Activated naive CD4-positive, alpha-beta T cell treated with anti-CD3 and anti-CD28 coated beads for 36 hours (primary cell): ENCODE measurements around the gene MAPK11. TPM values are rescaled to one million over a fixed set of nuclear protein-coding genes. Genes with fewer than 3 reads are reported as not detected.
"Not testable (repeated sequence)": the region's sequence is repeated elsewhere in the genome, so short reads cannot be mapped to it uniquely, and the experiment has no call there.

Experiments used
- CTCF ChIA-PET: fragments of 350-600 bp; sonication (Branson Sonifier 250); formaldehyde crosslinking; loops from one replicate; lab custom pipeline; 2021; ENCODE audit warnings: antibody characterized with exemption; lab: Charles Lee
- DNase-seq: peaks from one replicate; pipeline ENCODE4 v3.0.0-alpha.2; 2020
- H3K27ac Mint-ChIP-seq: one replicate; pipeline ENCODE4 v1.8.0; 2021; ENCODE audit warnings: mild to moderate bottlenecking, mixed read lengths
- H3K27me3 Mint-ChIP-seq: one replicate; pipeline ENCODE4 v1.8.0; 2021; ENCODE audit warnings: low read depth, mixed read lengths
- H3K36me3 Mint-ChIP-seq: one replicate; pipeline ENCODE4 v1.8.0; 2021; ENCODE audit warnings: low read depth, mixed read lengths
- H3K4me1 Mint-ChIP-seq: one replicate; pipeline ENCODE4 v1.8.0; 2021; ENCODE audit warnings: low read depth, mixed read lengths
- H3K4me3 Mint-ChIP-seq: one replicate; pipeline ENCODE4 v1.8.0; 2021; ENCODE audit warnings: mild to moderate bottlenecking, moderate library complexity, mixed read lengths
- H3K9me3 Mint-ChIP-seq: one replicate; pipeline ENCODE4 v1.8.0; 2021; ENCODE audit warnings: mixed read lengths
- intact Hi-C: fragments of 100-400 bp; cut with micrococcal nuclease; formaldehyde crosslinking; loops from one replicate; pipeline ENCODE4 v1.15.1; 2023
- total RNA-seq, 2 experiments: library from RNA; stranded (reverse); gene quantifications; one replicate each; pipeline ENCODE4 v1.2.3, GENCODE V29; 2021

MAPK11 gene
- total RNA-seq, 2 experiments from 2014 or later = 17.5 to 17.9 TPM

DNA sequence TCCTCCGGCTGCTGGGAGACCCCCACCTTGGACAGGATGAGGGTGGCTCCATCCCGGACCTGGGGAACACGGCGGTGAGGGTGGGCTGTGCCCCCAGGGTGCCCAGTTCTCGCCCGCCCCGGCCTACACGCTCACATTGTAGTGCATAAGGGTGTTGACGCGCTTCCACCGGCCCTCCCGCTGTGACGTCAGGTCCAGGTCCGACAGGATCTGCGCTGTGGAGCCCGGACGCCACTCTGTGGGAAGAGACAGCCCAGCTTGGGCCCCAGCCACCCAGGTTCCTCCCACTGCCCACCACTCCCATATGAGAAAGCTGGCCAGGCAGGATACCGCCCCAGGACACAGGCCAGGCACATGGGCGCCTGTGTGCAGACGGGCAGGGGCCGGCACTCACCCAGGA lies 8.3 kb upstream of the MAPK11 start:
- no peaks in the 10 kb centered on the region for H3K27me3 Mint-ChIP-seq
- H3K4me1 Mint-ChIP-seq = no peaks in the 10 kb centered on the region
- H3K4me3 Mint-ChIP-seq = no peak overlapping the region
- DNase-seq = no peak
- no peaks in the 10 kb centered on the region for H3K9me3 Mint-ChIP-seq
- intact Hi-C loops = no loop called here
- no peak overlapping the region for H3K27ac Mint-ChIP-seq
- H3K36me3 Mint-ChIP-seq = no peaks in the 10 kb centered on the region
- CTCF ChIA-PET = no interaction called here

DNA sequence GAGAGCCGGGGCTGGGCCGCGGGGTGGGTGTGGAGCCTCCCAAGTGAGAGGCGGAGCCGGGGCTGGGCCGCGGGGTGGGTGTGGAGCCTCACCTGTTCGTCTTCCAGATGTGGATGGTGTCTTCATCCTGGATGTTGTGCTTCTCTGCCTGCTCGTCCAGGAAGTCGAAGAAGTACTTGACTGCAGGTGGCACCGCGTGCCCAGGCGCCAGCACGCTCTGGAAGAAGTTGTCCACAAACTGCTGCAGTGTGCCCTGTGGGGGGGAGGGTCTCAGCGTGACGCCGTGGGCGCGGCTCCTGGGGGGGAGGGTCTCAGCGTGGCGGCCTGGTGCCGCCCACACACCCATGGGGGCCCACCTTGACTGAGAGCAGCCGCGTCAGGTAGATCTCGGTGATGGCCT lies 7.6 kb upstream of the MAPK11 start:
- Mint-ChIP-seq H3K27me3 (no peaks in the 10 kb centered on the region), H3K4me1 (no peaks in the 10 kb centered on the region), H3K36me3 (no peaks in the 10 kb centered on the region), H3K4me3 (no peak overlapping the region), H3K9me3 (no peaks in the 10 kb centered on the region), H3K27ac (no peak overlapping the region)
- CTCF ChIA-PET = interaction anchor here (3.3 kb wide), 1 partner anchor 64 kb away, joined by 25 read pairs; no protein-coding TSS in a partner anchor
- no peak for DNase-seq
- intact Hi-C loops = no loop called here

DNA sequence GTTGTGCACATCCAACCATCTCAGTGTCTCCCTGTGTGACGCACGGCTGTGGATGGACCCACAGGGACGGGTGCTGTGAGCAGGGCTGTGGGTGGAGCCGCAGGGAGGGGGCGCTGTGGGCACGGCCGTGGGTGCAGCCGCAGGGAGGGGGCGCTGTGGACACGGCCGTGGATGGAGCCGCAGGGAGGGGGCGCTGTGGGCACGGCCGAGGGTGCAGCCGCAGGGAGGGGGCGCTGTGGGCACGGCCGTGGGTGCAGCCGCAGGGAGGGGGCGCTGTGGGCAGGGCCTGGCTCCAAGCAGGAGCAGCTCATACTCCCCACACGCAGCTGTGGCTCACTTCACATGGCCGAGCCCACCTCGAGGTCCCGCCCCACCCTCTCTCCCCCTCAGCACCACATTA lies 6.0 kb upstream of the MAPK11 start:
- Mint-ChIP-seq H3K4me1 (no peaks in the 10 kb centered on the region), H3K4me3 (no peak overlapping the region), H3K9me3 (no peaks in the 10 kb centered on the region), H3K27ac (no peak overlapping the region), H3K36me3 (no peaks in the 10 kb centered on the region), H3K27me3 (no peaks in the 10 kb centered on the region)
- peak; percentile 70 for DNase-seq
- intact Hi-C loops = loop anchor here (1.0 kb wide), 2 partner anchors 51 to 66 kb away; partner anchors contain the start of gene DENND6B
- CTCF ChIA-PET = interaction anchor here (0.5 to 3.3 kb wide), 14 partner anchors 9 to 149 kb away, joined by 3 to 31 read pairs (median 4); partner anchors contain the start of genes DENND6B and PLXNB2

DNA sequence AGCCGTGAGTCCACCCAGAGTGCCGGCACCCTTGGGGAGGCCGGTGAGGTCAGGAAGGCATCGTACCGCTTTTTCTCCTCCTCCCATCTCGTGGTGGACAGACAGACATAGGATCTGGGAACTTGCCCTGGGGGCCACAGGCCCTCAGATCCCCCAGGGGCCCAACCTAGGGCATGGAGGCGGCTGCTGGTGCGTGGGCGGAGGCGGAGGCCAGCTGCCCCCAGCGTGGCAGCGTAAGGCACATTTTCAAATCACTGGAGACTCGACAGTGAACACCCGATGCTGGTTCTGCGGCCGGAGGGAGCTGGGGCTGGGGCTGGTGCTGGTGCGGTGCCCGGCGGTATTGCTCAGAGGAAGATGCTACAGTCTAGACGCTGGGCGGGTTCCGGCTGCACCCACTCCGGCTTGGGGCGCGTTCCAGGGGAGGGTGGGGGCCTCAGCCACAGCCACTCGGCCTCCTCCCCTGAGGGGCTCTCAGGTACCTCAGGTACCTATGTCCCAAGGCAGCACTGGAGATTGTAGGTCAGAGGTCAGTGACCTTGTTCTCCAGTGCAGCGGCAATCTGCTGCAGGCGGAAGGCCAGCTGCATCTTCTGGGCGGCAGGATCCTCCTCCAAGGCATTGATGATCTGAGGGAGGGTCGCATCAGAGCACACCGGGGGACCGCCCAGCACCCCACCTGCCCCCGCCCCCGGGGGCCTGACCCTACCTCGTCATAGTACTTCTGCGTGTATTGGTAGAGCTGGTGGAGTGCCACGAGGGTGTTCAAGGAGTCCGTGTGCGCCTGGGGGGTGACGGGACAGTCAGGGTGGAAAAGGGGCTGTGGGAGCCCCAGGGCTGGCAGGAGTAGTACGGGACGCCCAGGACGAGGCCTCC lies 5.2 kb upstream of the MAPK11 start:
- CTCF ChIA-PET = interaction anchor here (1.0 to 3.3 kb wide), 6 partner anchors 9 to 223 kb away, joined by 3 to 31 read pairs (median 4); partner anchors contain the start of gene DENND6B
- no peak for DNase-seq
- Mint-ChIP-seq H3K27me3 (no peaks in the 10 kb centered on the region), H3K4me3 (no peak overlapping the region), H3K4me1 (peaks cover 3% of the 10 kb centered on the region), H3K9me3 (no peaks in the 10 kb centered on the region), H3K27ac (no peak overlapping the region), H3K36me3 (no peaks in the 10 kb centered on the region)
- intact Hi-C loops = loop anchor here (1.0 kb wide), 2 partner anchors 52 to 67 kb away; partner anchors contain the start of gene DENND6B

DNA sequence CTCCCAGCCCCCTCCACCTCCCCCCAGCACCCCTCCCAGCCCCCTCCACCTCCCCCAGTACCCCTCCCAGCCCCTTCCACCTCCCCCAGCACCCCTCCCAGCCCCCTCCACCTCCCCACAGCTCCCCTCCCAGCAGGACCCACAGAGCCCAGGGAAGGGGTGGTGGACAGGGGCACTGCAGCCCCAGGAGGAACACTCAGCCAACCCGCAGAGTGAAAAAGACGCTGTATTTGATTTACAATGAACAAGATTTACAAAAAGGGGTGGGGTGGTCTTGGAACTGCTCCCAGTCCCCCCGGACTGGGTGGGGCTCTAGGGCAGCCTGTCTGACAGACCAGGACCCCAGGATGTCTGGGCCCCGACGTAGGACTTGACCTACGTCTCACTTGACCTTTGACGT lies 4.6 kb upstream of the MAPK11 start:
- intact Hi-C loops = loop anchor here (5.0 kb wide), 1 partner anchor 38 kb away; no protein-coding TSS in a partner anchor
- no peaks in the 10 kb centered on the region for H3K36me3 Mint-ChIP-seq
- CTCF ChIA-PET = interaction anchor here (1.2 to 3.3 kb wide), 3 partner anchors 55 to 223 kb away, joined by 3 to 25 read pairs (median 4); no protein-coding TSS in a partner anchor

DNA sequence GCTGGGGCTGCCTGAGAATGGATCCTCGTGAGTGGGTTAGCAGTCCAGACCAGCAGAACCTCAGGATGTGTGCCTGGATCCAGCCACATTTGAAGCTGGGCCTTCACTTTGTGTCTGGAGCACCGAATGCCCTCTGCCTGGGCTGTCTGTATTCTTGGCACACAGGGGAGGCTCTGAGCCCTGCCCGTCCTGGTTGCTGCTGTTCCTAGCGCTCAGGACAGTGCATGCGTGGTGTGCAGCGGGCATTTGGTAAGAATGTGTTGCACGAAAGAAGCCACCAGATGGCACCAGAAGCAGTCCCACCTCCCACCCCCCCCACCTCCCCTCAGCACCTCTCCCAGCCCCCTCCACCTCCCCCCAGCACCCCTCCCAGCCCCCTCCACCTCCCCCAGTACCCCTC lies 4.1 kb upstream of the MAPK11 start:
- CTCF ChIA-PET = interaction anchor here (0.6 to 1.7 kb wide), 3 partner anchors 55 to 224 kb away, joined by 3 to 4 read pairs (median 4); no protein-coding TSS in a partner anchor
- Mint-ChIP-seq H3K4me3 (no peak overlapping the region), H3K4me1 (peaks cover 5% of the 10 kb centered on the region), H3K9me3 (no peaks in the 10 kb centered on the region), H3K27ac (no peak overlapping the region), H3K36me3 (no peaks in the 10 kb centered on the region), H3K27me3 (no peaks in the 10 kb centered on the region)
- intact Hi-C loops = loop anchor here (5.0 kb wide), 1 partner anchor 38 kb away; no protein-coding TSS in a partner anchor
- peak; percentile 60 for DNase-seq

More for the DNA sequence above, 4.6 kb upstream of the MAPK11 start:
- no peak for DNase-seq
- Mint-ChIP-seq H3K27me3 (no peaks in the 10 kb centered on the region), H3K4me1 (peaks cover 3% of the 10 kb centered on the region), H3K4me3 (no peak overlapping the region), H3K9me3 (no peaks in the 10 kb centered on the region), H3K27ac (no peak overlapping the region)

DNA sequence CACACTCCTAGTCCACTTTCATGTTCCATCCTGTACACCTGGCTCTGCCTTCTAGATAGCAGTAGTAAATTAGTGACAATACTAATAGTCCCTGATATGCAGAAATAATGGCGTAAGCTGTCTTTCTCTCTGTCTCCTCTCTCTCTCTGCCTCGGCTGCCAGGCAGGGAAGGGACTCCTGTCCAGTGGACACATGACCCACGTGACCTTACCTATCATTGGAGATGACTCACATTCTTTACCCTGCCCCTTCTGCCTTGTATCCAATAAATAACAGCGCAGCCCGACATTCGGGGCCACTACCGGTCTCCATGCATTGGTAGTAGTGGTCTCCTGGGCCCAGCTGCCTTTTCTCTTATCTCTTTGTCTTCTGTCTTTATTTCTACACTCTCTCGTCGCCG lies 3.6 kb upstream of the MAPK11 start:
- H3K4me3 Mint-ChIP-seq = not testable (repeated sequence)
- intact Hi-C loops = loop anchor here (5.0 kb wide), 1 partner anchor 39 kb away; no protein-coding TSS in a partner anchor

DNA sequence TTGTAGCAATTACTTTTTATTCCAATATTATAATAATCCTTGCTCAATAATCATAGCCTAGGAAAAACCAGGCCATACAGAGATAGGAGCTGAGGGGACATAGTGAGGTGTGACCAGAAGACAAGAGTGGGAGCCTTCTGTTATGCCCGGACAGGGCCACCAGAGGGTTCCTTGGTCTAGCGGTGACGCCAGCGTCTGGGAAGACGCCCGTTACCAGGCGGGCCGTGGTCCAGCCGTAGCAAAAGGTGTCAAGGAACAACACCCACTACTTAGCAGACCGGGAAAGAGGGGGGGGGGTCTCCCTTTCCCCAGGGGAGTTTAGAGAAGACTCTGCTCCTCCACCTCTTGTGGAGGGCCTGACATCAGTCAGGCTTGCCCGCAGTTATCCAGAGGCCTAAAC lies 3.2 kb upstream of the MAPK11 start:
- H3K9me3 Mint-ChIP-seq, H3K27ac Mint-ChIP-seq, H3K4me3 Mint-ChIP-seq, DNase-seq, H3K27me3 Mint-ChIP-seq, H3K36me3 Mint-ChIP-seq: not testable (repeated sequence)
- intact Hi-C loops = loop anchor here (5.0 kb wide), 1 partner anchor 39 kb away; no protein-coding TSS in a partner anchor
- CTCF ChIA-PET = interaction anchor here (1.1 to 1.5 kb wide), 4 partner anchors 18 to 69 kb away, joined by 3 to 7 read pairs (median 4); no protein-coding TSS in a partner anchor
- H3K4me1 Mint-ChIP-seq = peaks cover 10% of the 10 kb centered on the region

More for the DNA sequence above, 3.6 kb upstream of the MAPK11 start:
- not testable (repeated sequence) for H3K9me3 Mint-ChIP-seq, H3K36me3 Mint-ChIP-seq, H3K27me3 Mint-ChIP-seq, DNase-seq, H3K4me1 Mint-ChIP-seq, H3K27ac Mint-ChIP-seq
- CTCF ChIA-PET = interaction anchor here (0.6 to 1.2 kb wide), 3 partner anchors 48 to 74 kb away, joined by 3 to 4 read pairs (median 3); no protein-coding TSS in a partner anchor

DNA sequence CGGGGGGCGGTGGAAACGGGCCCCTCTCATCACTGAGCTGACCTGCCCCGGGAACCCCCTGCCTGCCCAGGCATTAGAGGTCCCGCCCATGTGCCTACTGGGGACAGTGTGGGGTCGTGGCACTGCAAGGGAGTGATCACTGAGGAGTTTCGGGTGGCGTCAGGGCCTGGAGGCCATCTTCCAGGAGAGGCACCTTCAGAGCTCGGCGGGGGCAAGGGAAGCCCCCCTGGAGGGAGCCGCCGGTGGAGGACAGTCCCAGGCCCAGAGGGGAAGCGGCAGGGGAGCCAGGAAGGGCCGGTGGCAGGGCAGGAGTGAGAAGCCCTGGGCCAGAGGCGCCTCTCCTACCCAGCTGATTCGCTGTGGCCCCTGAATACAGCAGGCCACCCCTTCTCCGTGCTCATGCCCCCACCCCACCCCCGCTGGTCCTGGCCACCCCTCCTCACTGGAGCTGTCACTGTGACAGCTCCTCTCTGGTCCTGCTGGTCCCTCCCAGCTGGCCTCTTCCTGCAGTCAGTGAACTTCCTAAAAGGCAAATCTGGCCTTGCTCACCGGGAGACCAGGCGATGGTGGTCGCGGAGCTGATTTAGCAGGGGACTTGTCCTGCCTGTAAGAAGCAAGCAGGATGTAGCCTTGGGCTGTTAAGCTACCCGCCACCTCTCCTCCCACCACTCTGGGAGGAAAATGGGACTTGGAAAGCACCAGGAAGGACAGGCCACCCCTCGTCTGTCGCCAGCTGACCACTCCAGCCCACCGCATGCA lies 2.0 kb upstream of the MAPK11 start:
- Mint-ChIP-seq H3K36me3 (no peaks in the 10 kb centered on the region), H3K27ac (no peak overlapping the region), H3K4me1 (peaks cover 13% of the 10 kb centered on the region), H3K4me3 (no peak overlapping the region), H3K9me3 (no peaks in the 10 kb centered on the region), H3K27me3 (no peaks in the 10 kb centered on the region)
- intact Hi-C loops = loop anchor here (5.0 kb wide), 1 partner anchor 40 kb away; no protein-coding TSS in a partner anchor
- CTCF ChIA-PET = interaction anchor here (0.9 to 1.5 kb wide), 7 partner anchors 19 to 70 kb away, joined by 3 to 7 read pairs (median 4); partner anchors contain the start of genes DENND6B and HDAC10
- DNase-seq = no peak

DNA sequence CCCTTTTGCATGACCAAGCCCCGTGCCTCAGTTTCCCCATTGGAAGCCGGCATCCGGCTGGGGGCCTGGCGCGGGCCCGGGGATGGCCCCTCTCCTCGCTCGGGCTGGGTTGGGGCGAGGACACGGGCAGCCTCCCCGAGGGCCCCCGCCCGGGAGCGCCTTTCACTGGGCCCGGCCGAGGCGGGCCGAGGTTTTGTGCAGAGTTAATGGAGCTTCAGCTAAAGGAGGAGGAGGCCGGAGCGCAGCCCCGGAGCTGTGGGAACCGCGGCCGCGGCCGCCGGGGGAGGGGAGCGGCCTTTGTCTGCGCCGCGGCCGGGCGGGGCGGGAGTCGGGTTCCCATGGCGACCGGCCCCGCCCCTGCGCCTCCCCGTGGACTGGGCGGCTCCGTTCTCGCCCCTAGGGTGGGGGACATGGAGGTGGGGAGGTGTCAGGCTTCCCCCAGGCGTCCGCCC lies 1.4 kb upstream of the MAPK11 start:
- Mint-ChIP-seq H3K9me3 (no peaks in the 10 kb centered on the region), H3K27me3 (no peaks in the 10 kb centered on the region), H3K27ac (no peak overlapping the region), H3K4me3 (no peak overlapping the region), H3K4me1 (peaks cover 13% of the 10 kb centered on the region), H3K36me3 (no peaks in the 10 kb centered on the region)
- intact Hi-C loops = loop anchor here (2.0 to 5.0 kb wide), 3 partner anchors 41 to 349 kb away; no protein-coding TSS in a partner anchor
- CTCF ChIA-PET = interaction anchor here (0.9 to 1.5 kb wide), 3 partner anchors 20 to 56 kb away, joined by 3 to 5 read pairs (median 3); partner anchors contain the start of gene HDAC10
- peak; percentile 53 for DNase-seq

DNA sequence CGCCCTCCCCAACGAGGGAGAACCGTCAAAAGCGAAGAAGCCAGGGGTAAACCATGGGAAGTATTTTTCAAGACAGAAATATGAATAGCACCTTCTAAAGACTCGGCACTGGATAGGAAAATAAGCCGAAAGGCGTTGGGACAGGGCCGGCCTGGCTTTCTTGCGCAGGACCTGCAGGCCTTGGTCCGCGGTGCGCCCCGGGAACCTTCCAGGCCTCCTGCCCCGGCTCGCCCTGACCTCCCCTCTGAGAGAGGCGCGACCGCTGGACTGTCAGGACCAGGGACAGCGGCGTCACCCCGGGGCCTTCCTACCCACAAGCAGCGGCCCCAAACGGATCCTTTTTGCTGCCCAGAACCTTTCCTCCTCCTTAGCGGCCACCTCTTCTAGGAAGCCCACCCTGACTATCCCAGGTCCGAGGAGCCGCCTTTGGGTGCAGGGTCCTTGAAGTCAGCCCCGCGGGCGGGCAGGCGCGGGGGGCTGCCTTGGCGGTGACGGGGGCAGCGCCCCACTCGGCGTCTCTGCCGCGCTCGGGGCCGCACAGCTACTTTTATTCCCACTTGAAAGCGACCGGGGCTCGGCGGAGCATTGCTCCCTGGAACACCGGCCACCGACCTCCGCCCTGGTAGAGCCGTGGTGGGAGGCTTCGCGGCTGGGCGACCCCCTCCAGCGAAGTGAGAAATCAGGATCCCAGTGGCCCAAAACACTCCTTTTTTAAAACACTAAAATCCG lies 650 bp upstream of the MAPK11 start:
- peak; percentile 78 for DNase-seq
- intact Hi-C loops = loop anchor here (1.0 to 5.0 kb wide), 5 partner anchors 19 to 350 kb away; no protein-coding TSS in a partner anchor
- H3K36me3 Mint-ChIP-seq = no peaks in the 10 kb centered on the region
- no peaks in the 10 kb centered on the region for H3K27me3 Mint-ChIP-seq
- H3K4me1 Mint-ChIP-seq = peaks cover 13% of the 10 kb centered on the region
- CTCF ChIA-PET = interaction anchor here (1.0 to 1.5 kb wide), 2 partner anchors 52 to 57 kb away, joined by 3 read pairs; no protein-coding TSS in a partner anchor
- peak overlapping the region; percentile 66 for H3K4me3 Mint-ChIP-seq
- no peak overlapping the region for H3K27ac Mint-ChIP-seq
- no peaks in the 10 kb centered on the region for H3K9me3 Mint-ChIP-seq
